Suprapubic skin (tissue), 4 donors: ENCODE results near the gene NCKAP5.

ENCODE experiments used
- CTCF ChIP-seq, 2 donors: fragments of 200-600 bp in 1 of 2; fragments of 450-650 bp in 1 of 2; sonication (generic) in 1 of 2; IDR thresholded peaks; one replicate each; pipeline ENCODE4 v1.5.1; 2016 to 2019; ENCODE audit warnings: antibody characterized with exemption in 2 of 2, mild to moderate bottlenecking in 1 of 2, moderate library complexity in 1 of 2
- EP300 ChIP-seq: sonication (generic); formaldehyde crosslinking; IDR thresholded peaks from one replicate; pipeline ENCODE4 v1.6.1; 2017; ENCODE audit warnings: antibody characterized with exemption
- POLR2AphosphoS5 ChIP-seq, 3 donors: sonication (generic); formaldehyde crosslinking; IDR thresholded peaks; one replicate each; pipeline ENCODE4 v1.6.1; 2017; ENCODE audit warnings: antibody characterized with exemption in 3 of 3

DNA sequence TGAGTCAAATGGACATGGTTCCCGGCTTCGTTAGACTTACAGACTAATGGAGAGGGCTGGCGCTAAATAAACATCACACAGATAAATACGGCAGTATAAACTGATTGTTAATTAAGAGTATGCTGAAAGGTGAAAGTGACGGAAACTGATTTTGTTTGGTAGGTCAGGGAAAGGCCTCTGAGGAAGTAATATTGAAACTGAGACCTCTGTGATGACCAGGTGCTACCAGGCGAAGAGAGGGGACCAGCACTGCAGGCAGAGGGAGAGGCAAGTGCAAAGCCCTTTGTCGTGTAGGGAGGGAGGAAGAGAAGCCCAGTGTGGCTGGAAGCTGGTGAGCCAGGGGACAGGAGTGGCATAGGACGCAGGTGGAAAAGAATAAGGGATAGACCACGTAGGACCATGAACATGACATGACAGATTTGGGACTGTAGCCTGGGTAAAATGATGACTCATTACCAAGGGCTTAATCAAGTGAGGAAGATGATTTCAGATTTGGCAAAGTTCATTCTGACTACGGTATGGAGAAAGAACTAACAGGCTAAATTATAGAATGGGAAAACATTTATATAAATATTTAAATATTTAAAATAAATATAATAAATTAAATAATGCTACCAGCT lies 433.1 kb downstream of the NCKAP5 start:
- no peak for TF ChIP-seq CTCF (IDR thresholded peaks at IDR 0.05)
- TF ChIP-seq EP300 = no peak
- no peak for TF ChIP-seq POLR2AphosphoS5 (IDR thresholded peaks at IDR 0.05)
